Activated T-helper 17 cell treated with anti-CD3 and anti-CD28 coated beads, Interleukin-2, amount 50 U/mL, for 72 hours (primary cell): ENCODE measurements around the gene LMTK2. TPM values are rescaled to one million over a fixed set of nuclear protein-coding genes. Genes with fewer than 3 reads are reported as not detected.
"Not testable (repeated sequence)": the region's sequence is repeated elsewhere in the genome, so short reads cannot be mapped to it uniquely, and the experiment has no call there.

ENCODE experiments used
- ATAC-seq: fragments of 150-1000 bp; cut with Tn5 transposase; replicated peaks from 2 replicates; pipeline ENCODE4 v1.10.0; 2021; ENCODE audit warnings: mild to moderate bottlenecking, moderate library complexity
- H3K27ac Mint-ChIP-seq: one replicate; pipeline ENCODE4 v1.8.0; 2022; ENCODE audit warnings: mixed read lengths
- H3K27me3 Mint-ChIP-seq: one replicate; pipeline ENCODE4 v1.8.0; 2022; ENCODE audit warnings: mixed read lengths
- H3K36me3 Mint-ChIP-seq: one replicate; pipeline ENCODE4 v1.8.0; 2022; ENCODE audit warnings: low read depth, mild to moderate bottlenecking, mixed read lengths
- H3K4me1 Mint-ChIP-seq: one replicate; pipeline ENCODE4 v1.8.0; 2022; ENCODE audit warnings: mixed read lengths
- H3K4me3 Mint-ChIP-seq: one replicate; pipeline ENCODE4 v1.8.0; 2022; ENCODE audit warnings: mild to moderate bottlenecking, mixed read lengths
- H3K9me3 Mint-ChIP-seq: one replicate; pipeline ENCODE4 v1.8.0; 2022; ENCODE audit warnings: mixed read lengths
- total RNA-seq, 2 donors: library from RNA; stranded (reverse); gene quantifications; one replicate each; pipeline ENCODE4 v1.2.3, GENCODE V29; 2022

The LMTK2 gene
- total RNA-seq, 2 donors from 2014 or later, result 8.6 to 15.8 TPM

GRCh38 chr7:98119256-98119918 is 12.7 kb downstream of the LMTK2 start:
- no peak for ATAC-seq
- Mint-ChIP-seq H3K36me3 (no peaks in the 10 kb centered on the region), H3K27ac (no peak overlapping the region), H3K27me3 (no peaks in the 10 kb centered on the region), H3K4me3 (no peak overlapping the region), H3K4me1 (no peaks in the 10 kb centered on the region), H3K9me3 (no peaks in the 10 kb centered on the region)

GRCh38 chr7:98120559-98120958 is 13.9 kb downstream of the LMTK2 start:
- H3K4me3 Mint-ChIP-seq, result no peak overlapping the region

DNA sequence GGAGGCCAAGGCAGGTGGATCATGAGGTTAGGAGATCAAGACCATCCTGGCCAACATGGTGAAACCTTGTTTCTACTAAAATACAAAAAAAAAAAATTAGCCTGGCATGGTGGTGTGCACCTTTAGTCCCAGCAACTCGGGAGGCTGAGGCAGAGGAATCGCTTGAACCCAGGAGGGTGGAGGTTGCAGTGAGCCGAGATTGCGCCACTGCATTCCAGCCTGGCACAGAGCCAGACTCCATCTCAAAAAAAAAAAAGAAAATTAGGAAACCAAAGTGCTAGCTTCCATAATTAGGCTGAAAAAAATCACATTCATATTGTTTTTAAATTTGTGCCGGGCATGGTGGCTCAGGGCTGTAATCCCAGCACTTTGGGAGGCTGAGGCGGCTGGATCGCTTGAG is 14.7 kb downstream of the LMTK2 start:
- not testable (repeated sequence) for H3K4me1 Mint-ChIP-seq, H3K9me3 Mint-ChIP-seq, H3K27ac Mint-ChIP-seq, H3K36me3 Mint-ChIP-seq, H3K27me3 Mint-ChIP-seq, H3K4me3 Mint-ChIP-seq, ATAC-seq

More at GRCh38 chr7:98120559-98120958, 13.9 kb downstream of the LMTK2 start:
- Mint-ChIP-seq H3K27me3 (no peaks in the 10 kb centered on the region), H3K36me3 (peaks cover 4% of the 10 kb centered on the region), H3K4me1 (no peaks in the 10 kb centered on the region), H3K9me3 (no peaks in the 10 kb centered on the region), H3K27ac (no peak overlapping the region)
- no peak for ATAC-seq

GRCh38 chr7:98123365-98123696 is 16.7 kb downstream of the LMTK2 start:
- Mint-ChIP-seq H3K4me1 (no peaks in the 10 kb centered on the region), H3K27ac (no peak overlapping the region), H3K4me3 (no peak overlapping the region), H3K36me3 (peaks cover 4% of the 10 kb centered on the region), H3K27me3 (no peaks in the 10 kb centered on the region), H3K9me3 (no peaks in the 10 kb centered on the region)
- ATAC-seq, result no peak

- no peak overlapping the region for H3K4me3 Mint-ChIP-seq
- no peaks in the 10 kb centered on the region for H3K27me3 Mint-ChIP-seq
These were observed 19.1 kb downstream of the LMTK2 start for GRCh38 chr7:98125759-98126158.

DNA sequence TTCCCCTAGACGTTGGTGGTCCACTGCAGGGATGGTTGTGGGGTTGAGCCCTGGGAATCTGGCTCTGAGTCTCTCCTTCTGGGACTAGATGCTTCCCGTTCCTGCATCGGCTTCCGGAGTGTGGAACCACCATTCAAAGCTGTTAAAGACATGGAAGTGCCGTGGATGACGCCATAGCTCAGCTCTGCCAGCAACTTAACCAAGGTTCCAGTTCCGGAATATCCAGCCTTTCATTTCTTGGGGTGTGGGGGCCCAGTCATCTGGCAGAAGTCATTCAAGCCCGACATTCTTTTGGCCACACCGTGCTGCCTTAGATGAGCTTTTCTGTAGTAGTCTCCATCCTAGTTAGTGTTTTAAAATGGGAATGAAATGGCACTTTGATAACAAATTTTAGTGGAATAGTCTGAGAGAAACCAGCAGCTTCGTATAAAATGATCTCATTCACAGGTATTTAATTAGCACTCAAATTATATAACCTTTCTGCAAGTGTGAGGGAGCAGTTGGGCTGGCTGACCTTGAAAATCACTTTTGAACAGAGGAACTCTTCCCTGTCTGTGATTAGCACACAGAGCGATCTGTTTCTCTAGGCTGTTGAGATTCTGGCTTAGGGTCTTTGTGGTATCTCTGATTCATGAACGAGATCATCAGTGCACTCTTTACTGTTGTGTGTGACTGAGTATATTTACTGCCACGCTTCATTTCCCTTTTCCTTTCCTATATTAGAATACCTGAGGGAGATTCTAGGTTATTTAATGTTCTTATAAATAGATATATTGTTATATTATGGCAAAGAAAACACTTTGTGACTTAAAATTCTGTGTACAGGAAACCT is 19.9 kb downstream of the LMTK2 start:
- H3K27me3 Mint-ChIP-seq, result no peaks in the 10 kb centered on the region
- no peak overlapping the region for H3K27ac Mint-ChIP-seq
- H3K4me1 Mint-ChIP-seq, result peaks cover 13% of the 10 kb centered on the region
- H3K4me3 Mint-ChIP-seq, result no peak overlapping the region
- no peak for ATAC-seq
- peaks cover 4% of the 10 kb centered on the region for H3K36me3 Mint-ChIP-seq
- H3K9me3 Mint-ChIP-seq, result no peaks in the 10 kb centered on the region

More at GRCh38 chr7:98125759-98126158, 19.1 kb downstream of the LMTK2 start:
- H3K27ac Mint-ChIP-seq, result no peak overlapping the region
- H3K4me1 Mint-ChIP-seq, result peaks cover 6% of the 10 kb centered on the region
- peaks cover 4% of the 10 kb centered on the region for H3K36me3 Mint-ChIP-seq
- no peaks in the 10 kb centered on the region for H3K9me3 Mint-ChIP-seq
- ATAC-seq, result no peak

DNA sequence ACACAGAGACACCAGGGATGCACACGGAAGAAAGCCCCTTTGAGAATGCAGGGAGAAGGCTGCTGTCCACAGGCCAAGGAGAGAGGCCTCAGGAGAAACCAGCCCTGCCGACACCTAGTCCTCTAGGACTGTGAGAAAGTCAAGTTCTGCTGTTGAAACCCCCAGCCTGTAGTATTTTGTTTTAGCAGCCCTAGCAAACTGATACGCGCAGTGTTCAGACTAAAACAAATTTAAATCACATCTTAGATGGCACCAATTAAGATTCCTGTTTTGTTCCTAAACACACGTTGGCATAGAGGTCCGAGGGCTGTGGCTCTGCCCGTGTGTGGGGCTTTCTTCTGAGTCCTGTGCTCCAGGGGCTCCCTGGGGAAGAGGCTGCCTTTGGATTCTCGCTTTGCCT is 21.7 kb downstream of the LMTK2 start:
- no peak for ATAC-seq
- Mint-ChIP-seq H3K4me1 (peaks cover 23% of the 10 kb centered on the region), H3K9me3 (no peaks in the 10 kb centered on the region), H3K4me3 (no peak overlapping the region), H3K27me3 (no peaks in the 10 kb centered on the region), H3K27ac (no peak overlapping the region), H3K36me3 (peaks cover 4% of the 10 kb centered on the region)

GRCh38 chr7:98130959-98131358 is 24.3 kb downstream of the LMTK2 start:
- H3K4me3 Mint-ChIP-seq, result peak overlapping the region; percentile 57
- H3K36me3 Mint-ChIP-seq, result no peaks in the 10 kb centered on the region
- no peaks in the 10 kb centered on the region for H3K27me3 Mint-ChIP-seq
- no peaks in the 10 kb centered on the region for H3K9me3 Mint-ChIP-seq
- peaks cover 23% of the 10 kb centered on the region for H3K4me1 Mint-ChIP-seq
- H3K27ac Mint-ChIP-seq, result no peak overlapping the region
- no peak for ATAC-seq

- Mint-ChIP-seq H3K27ac (peak overlapping the region; percentile 26), H3K4me1 (peaks cover 23% of the 10 kb centered on the region), H3K4me3 (peak overlapping the region; percentile 57), H3K27me3 (no peaks in the 10 kb centered on the region), H3K9me3 (no peaks in the 10 kb centered on the region), H3K36me3 (peaks cover 14% of the 10 kb centered on the region)
- ATAC-seq, result peak; percentile 68
These were observed 26.5 kb downstream of the LMTK2 start for GRCh38 chr7:98133181-98133580.

DNA sequence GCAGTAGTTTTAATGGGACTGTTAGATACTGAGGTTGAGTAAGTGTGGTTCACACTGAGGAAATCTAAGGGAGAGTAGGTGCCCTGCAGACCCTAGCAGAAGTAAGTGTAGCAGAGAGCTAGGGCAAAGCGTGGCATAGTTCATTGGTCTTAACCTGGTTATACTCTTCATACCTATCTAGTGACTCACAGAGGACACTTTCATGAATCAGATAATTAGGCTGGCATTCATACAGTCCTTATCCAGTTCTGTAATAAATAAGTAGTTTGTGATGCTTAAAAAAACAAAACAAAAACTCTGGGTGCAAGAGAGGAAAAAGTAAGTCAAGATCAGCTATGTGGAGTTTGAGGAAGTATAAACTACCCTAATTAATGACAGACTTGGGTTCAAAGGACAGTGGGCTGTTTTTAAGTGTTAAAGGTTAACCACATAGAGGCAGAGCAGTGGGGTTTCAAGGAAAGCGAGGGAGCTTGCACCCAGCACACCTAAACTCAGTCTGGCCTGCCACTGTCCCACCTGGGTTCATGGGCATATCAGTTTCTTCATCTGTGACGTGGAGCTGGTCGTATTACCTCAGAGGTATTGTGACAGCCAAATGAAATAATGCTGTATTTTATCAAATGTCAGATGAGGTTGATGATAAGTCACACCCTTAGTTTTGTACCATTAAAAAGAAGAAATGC is 27.1 kb downstream of the LMTK2 start:
- Mint-ChIP-seq H3K36me3 (peaks cover 14% of the 10 kb centered on the region), H3K9me3 (no peaks in the 10 kb centered on the region), H3K27me3 (no peaks in the 10 kb centered on the region), H3K4me3 (peak overlapping the region; percentile 57), H3K4me1 (peaks cover 23% of the 10 kb centered on the region), H3K27ac (peak overlapping the region; percentile 26)
- peak; percentile 33 for ATAC-seq

- Mint-ChIP-seq H3K4me1 (peaks cover 20% of the 10 kb centered on the region), H3K9me3 (no peaks in the 10 kb centered on the region), H3K27ac (no peak overlapping the region), H3K4me3 (no peak overlapping the region), H3K36me3 (peaks cover 23% of the 10 kb centered on the region), H3K27me3 (no peaks in the 10 kb centered on the region)
- no peak for ATAC-seq
These were observed 28.0 kb downstream of the LMTK2 start for GRCh38 chr7:98134420-98135228.

- H3K9me3 Mint-ChIP-seq, result no peaks in the 10 kb centered on the region
- H3K4me1 Mint-ChIP-seq, result peaks cover 15% of the 10 kb centered on the region
- no peaks in the 10 kb centered on the region for H3K27me3 Mint-ChIP-seq
- H3K36me3 Mint-ChIP-seq, result peaks cover 34% of the 10 kb centered on the region
- no peak for ATAC-seq
- H3K4me3 Mint-ChIP-seq, result no peak overlapping the region
- H3K27ac Mint-ChIP-seq, result no peak overlapping the region
These were observed 29.3 kb downstream of the LMTK2 start for GRCh38 chr7:98135984-98136383.

GRCh38 chr7:98136423-98136822 is 29.8 kb downstream of the LMTK2 start:
- H3K36me3 Mint-ChIP-seq, result peaks cover 39% of the 10 kb centered on the region
- no peaks in the 10 kb centered on the region for H3K27me3 Mint-ChIP-seq
- peaks cover 11% of the 10 kb centered on the region for H3K4me1 Mint-ChIP-seq
- no peaks in the 10 kb centered on the region for H3K9me3 Mint-ChIP-seq
- no peak for ATAC-seq
- H3K4me3 Mint-ChIP-seq, result no peak overlapping the region
- no peak overlapping the region for H3K27ac Mint-ChIP-seq

DNA sequence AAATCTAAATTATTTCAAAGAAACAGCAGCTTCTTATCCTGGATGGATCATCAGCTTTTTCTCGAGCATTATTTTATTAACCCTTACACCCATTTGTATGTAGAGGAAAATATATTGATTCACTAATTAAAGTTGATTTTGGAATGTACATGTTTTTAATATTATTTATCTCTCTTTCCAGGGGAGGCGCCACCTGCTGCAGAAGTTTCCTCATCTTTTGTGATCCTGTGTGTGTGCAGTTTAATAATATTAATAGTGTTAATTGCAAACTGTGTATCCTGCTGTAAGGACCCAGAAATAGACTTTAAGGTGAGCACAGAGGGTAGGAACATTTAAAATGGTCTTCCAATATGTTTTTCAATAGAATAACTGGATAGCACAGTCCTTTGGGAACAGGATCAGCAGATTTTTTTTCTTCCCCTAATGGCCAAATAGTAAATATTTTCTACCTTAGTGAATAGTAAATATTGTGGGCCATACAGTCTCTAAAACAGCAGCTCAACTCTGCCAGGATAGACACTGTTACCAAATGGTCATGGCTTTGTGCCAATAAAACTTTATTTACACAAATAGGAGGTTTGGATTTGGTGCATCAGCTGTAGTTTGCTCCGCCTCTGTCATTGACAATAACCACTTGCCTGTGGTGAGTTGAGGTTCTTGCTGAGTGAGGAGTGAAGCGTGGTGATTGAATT is 30.6 kb downstream of the LMTK2 start:
- Mint-ChIP-seq H3K9me3 (no peaks in the 10 kb centered on the region), H3K4me3 (no peak overlapping the region), H3K36me3 (peaks cover 47% of the 10 kb centered on the region), H3K4me1 (peaks cover 5% of the 10 kb centered on the region), H3K27ac (no peak overlapping the region), H3K27me3 (no peaks in the 10 kb centered on the region)
- ATAC-seq, result no peak
